Posterior cingulate gyrus (tissue), 11 donors: ENCODE measurements around the gene CHST3.

Source experiments
- DNase-seq, 10 donors: peaks; one replicate each; pipeline versions ENCODE4 v3.0.0 to v3.0.0-alpha.2; 2020 to 2021; ENCODE audit warnings: mixed read lengths in 3 of 10
- intact Hi-C: fragments of 100-400 bp; cut with DNase I; formaldehyde crosslinking; loops from one replicate; pipeline ENCODE4 v1.15.1; 2023

The CHST3 gene

GRCh38 chr10:72044417-72045041 is 80.3 kb downstream of the CHST3 start:
- intact Hi-C loops = loop anchor here (5.0 to 10.0 kb wide), 3 partner anchors 178 to 730 kb away; partner anchors contain the start of gene SLC29A3

GRCh38 chr10:72045586-72045985 is 81.4 kb downstream of the CHST3 start:
- intact Hi-C loops = loop anchor here (5.0 to 10.0 kb wide), 3 partner anchors 177 to 731 kb away; partner anchors contain the start of gene SLC29A3
- DNase-seq = no peak

More at GRCh38 chr10:72044417-72045041, 80.3 kb downstream of the CHST3 start:
- DNase-seq = peak; percentile 73 to 97 (median 84)

GRCh38 chr10:72048450-72049124 is 84.4 kb downstream of the CHST3 start:
- intact Hi-C loops = loop anchor here (1.0 to 10.0 kb wide), 5 partner anchors 92 to 734 kb away; partner anchors contain the start of gene SLC29A3
- DNase-seq = peak; percentile 86 to 100 (median 96)

- intact Hi-C loops = loop anchor here (2.0 to 10.0 kb wide), 4 partner anchors 153 to 735 kb away; partner anchors contain the start of gene SLC29A3
- no peak for DNase-seq
Observed at GRCh38 chr10:72049472-72049871, 85.3 kb downstream of the CHST3 start.

GRCh38 chr10:72049969-72050781 is 86.0 kb downstream of the CHST3 start:
- peak in 1 of 10 donors; percentile 5 for DNase-seq

GRCh38 chr10:72050873-72051272 is 86.7 kb downstream of the CHST3 start:
- no peak for DNase-seq
- intact Hi-C loops = no loop called here

More at GRCh38 chr10:72049969-72050781, 86.0 kb downstream of the CHST3 start:
- intact Hi-C loops = loop anchor here (2.0 to 10.0 kb wide), 4 partner anchors 153 to 735 kb away; partner anchors contain the start of gene SLC29A3

- intact Hi-C loops = no loop called here
- peak in 1 of 10 donors; percentile 35 for DNase-seq
Observed at GRCh38 chr10:72053690-72054089, 89.5 kb downstream of the CHST3 start.

GRCh38 chr10:72056113-72056512 is 91.9 kb downstream of the CHST3 start:
- DNase-seq = no peak
- intact Hi-C loops = no loop called here

GRCh38 chr10:72056932-72057751 is 92.9 kb downstream of the CHST3 start:
- intact Hi-C loops = no loop called here
- DNase-seq = no peak

- intact Hi-C loops = no loop called here
- no peak for DNase-seq
Observed at GRCh38 chr10:72058347-72058898, 94.2 kb downstream of the CHST3 start.

- intact Hi-C loops = no loop called here
- DNase-seq = no peak
Observed at GRCh38 chr10:72058989-72059842, 95.0 kb downstream of the CHST3 start.

- intact Hi-C loops = no loop called here
- no peak for DNase-seq
Observed at GRCh38 chr10:72059843-72060822, 95.9 kb downstream of the CHST3 start.

- DNase-seq = no peak
- intact Hi-C loops = no loop called here
Observed at GRCh38 chr10:72061491-72061890, 97.3 kb downstream of the CHST3 start.

GRCh38 chr10:72061930-72062329 is 97.7 kb downstream of the CHST3 start:
- DNase-seq = no peak
- intact Hi-C loops = no loop called here

- intact Hi-C loops = no loop called here
Observed at GRCh38 chr10:72062382-72062781, 98.2 kb downstream of the CHST3 start.

More at GRCh38 chr10:72062382-72062781, 98.2 kb downstream of the CHST3 start:
- no peak for DNase-seq
